WTC11 (cell line): ENCODE results near the gene CHAT. TPM values are rescaled to one million over a fixed set of nuclear protein-coding genes. Genes with fewer than 3 reads are reported as not detected.

Experiments used
- ATAC-seq: fragments of 200-7000 bp; cut with Tn5 transposase; 2 replicates; pipeline ENCODE4 v1.10.0; 2021; ENCODE audit warnings: mild to moderate bottlenecking, moderate library complexity
- CTCF ChIA-PET: fragments of 300-600 bp; sonication (Branson Sonifier 250); formaldehyde crosslinking; loops from one replicate; lab custom pipeline; 2021; ENCODE audit warnings: antibody characterized with exemption; lab: Charles Lee
- POLR2A ChIA-PET: fragments of 350-600 bp; sonication (Branson Sonifier 250); formaldehyde crosslinking; loops from one replicate; lab custom pipeline; 2021; ENCODE audit warnings: antibody characterized with exemption; lab: Charles Lee
- DNase-seq: peaks from one replicate; pipeline ENCODE4 v3.0.0; 2021; ENCODE audit warnings: low spot score
- H3K27ac Mint-ChIP-seq: 2 replicates; pipeline ENCODE4 v1.8.0; 2021; ENCODE audit warnings: mixed read lengths
- H3K27me3 Mint-ChIP-seq: 2 replicates; pipeline ENCODE4 v1.8.0; 2021; ENCODE audit warnings: low read depth, mild to moderate bottlenecking, moderate library complexity, mixed read lengths
- H3K36me3 Mint-ChIP-seq: 2 replicates; pipeline ENCODE4 v1.8.0; 2021; ENCODE audit warnings: mixed read lengths
- H3K4me1 Mint-ChIP-seq: 2 replicates; pipeline ENCODE4 v1.8.0; 2022; ENCODE audit warnings: mixed read lengths
- H3K4me3 Mint-ChIP-seq: 2 replicates; pipeline ENCODE4 v1.8.0; 2021; ENCODE audit warnings: mild to moderate bottlenecking, moderate library complexity, mixed read lengths
- H3K9me3 Mint-ChIP-seq: 2 replicates; pipeline ENCODE4 v1.8.0; 2021; ENCODE audit warnings: mixed read lengths
- CREB1 ChIP-seq: sonication (generic); formaldehyde crosslinking; IDR thresholded peaks from 2 replicates; pipeline ENCODE4 v1.8.0; 2023; ENCODE audit warnings: mild to moderate bottlenecking, missing genetic modification reagents
- ESRRA ChIP-seq: sonication (generic); formaldehyde crosslinking; IDR thresholded peaks from 2 replicates; pipeline ENCODE4 v1.8.1; 2022; ENCODE audit warnings: mild to moderate bottlenecking, missing genetic modification reagents, borderline replicate concordance
- FOXK1 ChIP-seq: sonication (generic); formaldehyde crosslinking; IDR thresholded peaks from 2 replicates; pipeline ENCODE4 v1.8.0; 2022; ENCODE audit warnings: mild to moderate bottlenecking, moderate library complexity, missing genetic modification reagents
- FOXP1 ChIP-seq: sonication (generic); formaldehyde crosslinking; IDR thresholded peaks from 2 replicates; pipeline ENCODE4 v1.8.0; 2022; ENCODE audit warnings: missing genetic modification reagents, mild to moderate bottlenecking, moderate library complexity, borderline replicate concordance
- KAT7 ChIP-seq: sonication (generic); formaldehyde crosslinking; IDR thresholded peaks from 2 replicates; pipeline ENCODE4 v1.8.1; 2023; ENCODE audit warnings: missing genetic modification reagents, mild to moderate bottlenecking, borderline replicate concordance
- NFE2L1 ChIP-seq: sonication (generic); formaldehyde crosslinking; IDR thresholded peaks from 2 replicates; pipeline ENCODE4 v1.8.1; 2023; ENCODE audit warnings: missing genetic modification reagents
- NR3C1 ChIP-seq: sonication (generic); formaldehyde crosslinking; conservative IDR thresholded peaks from 2 replicates; pipeline ENCODE4 v1.8.1; 2023; ENCODE audit warnings: low read depth, mild to moderate bottlenecking, missing genetic modification reagents
- PRRX2 ChIP-seq: fragments of 250-450 bp; sonication (Bioruptor Pico); IDR thresholded peaks from 2 replicates; pipeline ENCODE4 v1.8.0; 2021; ENCODE audit warnings: mild to moderate bottlenecking
- SP1 ChIP-seq: sonication (generic); formaldehyde crosslinking; conservative IDR thresholded peaks from 2 replicates; pipeline ENCODE4 v1.8.1; 2022; ENCODE audit warnings: missing genetic modification reagents
- TEAD1 ChIP-seq: sonication (generic); formaldehyde crosslinking; IDR thresholded peaks from 2 replicates; pipeline ENCODE4 v1.8.0; 2022; ENCODE audit warnings: mild to moderate bottlenecking, missing genetic modification reagents
- ZNF263 ChIP-seq: sonication (generic); formaldehyde crosslinking; IDR thresholded peaks from 2 replicates; pipeline ENCODE4 v1.8.1; 2022; ENCODE audit warnings: low read depth, mild to moderate bottlenecking, moderate library complexity, missing genetic modification reagents
- ZNF423 ChIP-seq: fragments of 250-450 bp; sonication (Bioruptor Pico); IDR thresholded peaks from 2 replicates; pipeline ENCODE4 v2.1.2; 2022; ENCODE audit warnings: mild to moderate bottlenecking, moderate library complexity
- ZNF671 ChIP-seq: fragments of 250-450 bp; sonication (Bioruptor Pico); IDR thresholded peaks from 2 replicates; pipeline ENCODE4 v1.8.0; 2021; ENCODE audit warnings: mild to moderate bottlenecking
- total RNA-seq: library from RNA; stranded (reverse); gene quantifications from 3 replicates; pipeline ENCODE4 v1.2.3, GENCODE V29; 2021
- TF ChIP-seq, protein P1 (sequence below): sonication (generic); formaldehyde crosslinking; conservative IDR thresholded peaks from 2 replicates; pipeline ENCODE4 v1.8.1; 2022; ENCODE audit warnings: mild to moderate bottlenecking, missing genetic modification reagents
- TF ChIP-seq, protein P2 (sequence below): fragments of 250-450 bp; sonication (Bioruptor Pico); IDR thresholded peaks from 2 replicates; pipeline ENCODE4 v1.9.0; 2021; ENCODE audit warnings: mild to moderate bottlenecking
- TF ChIP-seq, protein P3 (sequence below): sonication (generic); formaldehyde crosslinking; IDR thresholded peaks from 2 replicates; pipeline ENCODE4 v1.8.0; 2022; ENCODE audit warnings: mild to moderate bottlenecking, missing genetic modification reagents
- TF ChIP-seq, protein P4 (sequence below): sonication (generic); formaldehyde crosslinking; IDR thresholded peaks from 2 replicates; pipeline ENCODE4 v1.8.1; 2022; ENCODE audit warnings: low read depth, missing genetic modification reagents, borderline replicate concordance
- TF ChIP-seq, protein P5 (sequence below): sonication (generic); formaldehyde crosslinking; IDR thresholded peaks from 2 replicates; pipeline ENCODE4 v1.8.1; 2023; ENCODE audit warnings: mild to moderate bottlenecking, missing genetic modification reagents, moderate library complexity
- TF ChIP-seq, protein P6 (sequence below): sonication (generic); formaldehyde crosslinking; IDR thresholded peaks from 2 replicates; pipeline ENCODE4 v1.8.0; 2022; ENCODE audit warnings: mild to moderate bottlenecking, missing genetic modification reagents
- TF ChIP-seq, protein P7 (sequence below): sonication (generic); formaldehyde crosslinking; IDR thresholded peaks from 2 replicates; pipeline ENCODE4 v1.8.0; 2023; ENCODE audit warnings: mild to moderate bottlenecking, missing genetic modification reagents
- TF ChIP-seq, protein P8 (sequence below): sonication (generic); formaldehyde crosslinking; IDR thresholded peaks from 2 replicates; pipeline ENCODE4 v1.8.1; 2022; ENCODE audit warnings: mild to moderate bottlenecking, missing genetic modification reagents, moderate library complexity, borderline replicate concordance
- TF ChIP-seq, protein P9 (sequence below): sonication (generic); formaldehyde crosslinking; IDR thresholded peaks from 2 replicates; pipeline ENCODE4 v1.8.1; 2022; ENCODE audit warnings: mild to moderate bottlenecking, moderate library complexity, missing genetic modification reagents

The CHAT gene
- total RNA-seq, 1 experiment from 2014 or later: not detected

DNA sequence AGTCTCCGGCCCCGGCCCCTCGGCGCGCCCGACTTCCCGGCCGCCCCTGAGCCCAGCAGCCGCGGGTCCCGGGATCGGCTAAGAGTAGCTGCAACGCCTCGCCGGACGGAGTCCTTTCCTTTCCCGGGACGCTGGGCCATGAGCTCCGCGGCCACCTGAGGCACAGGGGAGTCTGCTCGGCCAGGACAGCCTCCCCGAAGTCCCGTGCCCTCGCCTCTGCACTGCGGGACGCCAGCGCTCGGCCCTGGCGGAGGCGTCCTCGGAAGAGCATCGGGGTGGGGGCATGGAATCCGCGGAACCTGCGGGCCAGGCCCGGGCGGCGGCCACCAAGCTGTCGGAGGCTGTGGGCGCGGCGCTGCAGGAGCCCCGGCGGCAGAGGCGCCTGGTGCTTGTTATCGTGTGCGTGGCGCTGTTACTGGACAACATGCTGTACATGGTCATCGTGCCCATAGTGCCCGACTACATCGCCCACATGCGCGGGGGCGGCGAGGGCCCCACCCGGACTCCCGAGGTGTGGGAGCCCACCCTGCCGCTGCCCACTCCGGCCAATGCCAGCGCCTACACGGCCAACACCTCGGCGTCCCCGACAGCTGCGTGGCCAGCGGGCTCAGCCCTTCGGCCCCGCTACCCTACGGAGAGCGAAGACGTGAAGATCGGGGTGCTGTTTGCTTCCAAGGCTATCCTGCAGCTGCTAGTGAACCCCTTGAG, 3.2 kb upstream of the CHAT start:
- Mint-ChIP-seq H3K4me1 (peaks cover 46% of the 10 kb centered on the region), H3K27me3 (peaks cover 98% of the 10 kb centered on the region), H3K27ac (no peak overlapping the region), H3K4me3 (peak overlapping the region; percentile 52), H3K9me3 (no peaks in the 10 kb centered on the region), H3K36me3 (peaks cover 6% of the 10 kb centered on the region; the same call in 1 of the 2 replicates)
- ChIA-PET CTCF (interaction anchor here (1.1 to 3.3 kb wide), 7 partner anchors 9 to 615 kb away, joined by 3 to 14 read pairs (median 5); no protein-coding TSS in a partner anchor), POLR2A (interaction anchor here (0.6 kb wide), 1 partner anchor 152 kb away, joined by 3 read pairs; no protein-coding TSS in a partner anchor)
- TF ChIP-seq FOXP1 (CRISPR knock-in tag) (no peak), KAT7 (peak; percentile 35; the same call in 1 of the 2 replicates), NFE2L1 (0 out of 2 replicates have a peak, but pooled peaks have one; percentile 11), ESRRA (CRISPR knock-in tag) (peak; percentile 57; the same call in 1 of the 2 replicates)
- TF ChIP-seq, protein P1, sequence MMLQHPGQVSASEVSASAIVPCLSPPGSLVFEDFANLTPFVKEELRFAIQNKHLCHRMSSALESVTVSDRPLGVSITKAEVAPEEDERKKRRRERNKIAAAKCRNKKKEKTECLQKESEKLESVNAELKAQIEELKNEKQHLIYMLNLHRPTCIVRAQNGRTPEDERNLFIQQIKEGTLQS (CRISPR knock-in tag): no peak
- DNase-seq: peak; percentile 38
- ATAC-seq: no peak

DNA sequence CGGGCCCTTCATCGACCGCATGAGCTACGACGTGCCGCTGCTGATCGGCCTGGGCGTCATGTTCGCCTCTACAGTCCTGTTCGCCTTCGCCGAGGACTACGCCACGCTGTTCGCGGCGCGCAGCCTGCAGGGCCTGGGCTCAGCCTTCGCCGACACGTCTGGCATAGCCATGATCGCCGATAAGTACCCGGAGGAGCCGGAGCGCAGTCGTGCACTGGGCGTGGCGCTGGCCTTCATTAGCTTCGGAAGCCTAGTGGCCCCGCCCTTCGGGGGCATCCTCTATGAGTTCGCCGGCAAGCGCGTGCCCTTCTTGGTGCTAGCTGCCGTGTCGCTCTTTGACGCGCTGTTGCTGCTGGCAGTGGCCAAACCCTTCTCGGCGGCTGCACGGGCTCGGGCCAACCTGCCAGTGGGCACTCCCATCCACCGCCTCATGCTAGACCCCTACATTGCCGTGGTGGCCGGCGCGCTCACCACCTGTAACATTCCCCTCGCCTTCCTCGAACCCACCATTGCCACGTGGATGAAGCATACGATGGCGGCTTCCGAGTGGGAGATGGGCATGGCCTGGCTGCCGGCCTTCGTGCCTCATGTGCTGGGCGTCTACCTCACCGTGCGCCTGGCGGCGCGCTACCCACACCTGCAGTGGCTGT, 2.5 kb upstream of the CHAT start:
- POLR2A ChIA-PET: no interaction called here
- ATAC-seq: peak; percentile 2
- DNase-seq: peak; percentile 74
- TF ChIP-seq, protein P2, sequence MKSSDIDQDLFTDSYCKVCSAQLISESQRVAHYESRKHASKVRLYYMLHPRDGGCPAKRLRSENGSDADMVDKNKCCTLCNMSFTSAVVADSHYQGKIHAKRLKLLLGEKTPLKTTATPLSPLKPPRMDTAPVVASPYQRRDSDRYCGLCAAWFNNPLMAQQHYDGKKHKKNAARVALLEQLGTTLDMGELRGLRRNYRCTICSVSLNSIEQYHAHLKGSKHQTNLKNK (CRISPR knock-in tag): no peak
- TF ChIP-seq TEAD1 (CRISPR knock-in tag) (peak; percentile 22; the same call in 1 of the 2 replicates), FOXK1 (CRISPR knock-in tag) (0 out of 2 replicates have a peak, but pooled peaks have one; percentile 5), FOXP1 (CRISPR knock-in tag) (peak; percentile 68), ZNF423 (CRISPR knock-in tag) (no peak), NR3C1 (0 out of 2 replicates have a peak, but pooled peaks have one; percentile 13), ZNF671 (CRISPR knock-in tag) (no peak), CREB1 (0 out of 2 replicates have a peak, but pooled peaks have one; percentile 58), PRRX2 (CRISPR knock-in tag) (no peak), ZNF263 (CRISPR knock-in tag) (no peak), SP1 (CRISPR knock-in tag) (0 out of 2 replicates have a peak, but pooled peaks have one; percentile 34)
- TF ChIP-seq, protein P3, sequence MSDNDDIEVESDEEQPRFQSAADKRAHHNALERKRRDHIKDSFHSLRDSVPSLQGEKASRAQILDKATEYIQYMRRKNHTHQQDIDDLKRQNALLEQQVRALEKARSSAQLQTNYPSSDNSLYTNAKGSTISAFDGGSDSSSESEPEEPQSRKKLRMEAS: peak; percentile 92
- TF ChIP-seq, protein P4, sequence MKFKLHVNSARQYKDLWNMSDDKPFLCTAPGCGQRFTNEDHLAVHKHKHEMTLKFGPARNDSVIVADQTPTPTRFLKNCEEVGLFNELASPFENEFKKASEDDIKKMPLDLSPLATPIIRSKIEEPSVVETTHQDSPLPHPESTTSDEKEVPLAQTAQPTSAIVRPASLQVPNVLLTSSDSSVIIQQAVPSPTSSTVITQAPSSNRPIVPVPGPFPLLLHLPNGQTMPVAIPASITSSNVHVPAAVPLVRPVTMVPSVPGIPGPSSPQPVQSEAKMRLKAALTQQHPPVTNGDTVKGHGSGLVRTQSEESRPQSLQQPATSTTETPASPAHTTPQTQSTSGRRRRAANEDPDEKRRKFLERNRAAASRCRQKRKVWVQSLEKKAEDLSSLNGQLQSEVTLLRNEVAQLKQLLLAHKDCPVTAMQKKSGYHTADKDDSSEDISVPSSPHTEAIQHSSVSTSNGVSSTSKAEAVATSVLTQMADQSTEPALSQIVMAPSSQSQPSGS (CRISPR knock-in tag): no peak
- TF ChIP-seq, protein P5, sequence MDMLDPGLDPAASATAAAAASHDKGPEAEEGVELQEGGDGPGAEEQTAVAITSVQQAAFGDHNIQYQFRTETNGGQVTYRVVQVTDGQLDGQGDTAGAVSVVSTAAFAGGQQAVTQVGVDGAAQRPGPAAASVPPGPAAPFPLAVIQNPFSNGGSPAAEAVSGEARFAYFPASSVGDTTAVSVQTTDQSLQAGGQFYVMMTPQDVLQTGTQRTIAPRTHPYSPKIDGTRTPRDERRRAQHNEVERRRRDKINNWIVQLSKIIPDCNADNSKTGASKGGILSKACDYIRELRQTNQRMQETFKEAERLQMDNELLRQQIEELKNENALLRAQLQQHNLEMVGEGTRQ: no peak
- TF ChIP-seq, protein P6, sequence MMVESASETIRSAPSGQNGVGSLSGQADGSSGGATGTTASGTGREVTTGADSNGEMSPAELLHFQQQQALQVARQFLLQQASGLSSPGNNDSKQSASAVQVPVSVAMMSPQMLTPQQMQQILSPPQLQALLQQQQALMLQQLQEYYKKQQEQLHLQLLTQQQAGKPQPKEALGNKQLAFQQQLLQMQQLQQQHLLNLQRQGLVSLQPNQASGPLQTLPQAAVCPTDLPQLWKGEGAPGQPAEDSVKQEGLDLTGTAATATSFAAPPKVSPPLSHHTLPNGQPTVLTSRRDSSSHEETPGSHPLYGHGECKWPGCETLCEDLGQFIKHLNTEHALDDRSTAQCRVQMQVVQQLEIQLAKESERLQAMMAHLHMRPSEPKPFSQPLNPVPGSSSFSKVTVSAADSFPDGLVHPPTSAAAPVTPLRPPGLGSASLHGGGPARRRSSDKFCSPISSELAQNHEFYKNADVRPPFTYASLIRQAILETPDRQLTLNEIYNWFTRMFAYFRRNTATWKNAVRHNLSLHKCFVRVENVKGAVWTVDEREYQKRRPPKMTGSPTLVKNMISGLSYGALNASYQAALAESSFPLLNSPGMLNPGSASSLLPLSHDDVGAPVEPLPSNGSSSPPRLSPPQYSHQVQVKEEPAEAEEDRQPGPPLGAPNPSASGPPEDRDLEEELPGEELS (CRISPR knock-in tag): peak; percentile 24
- TF ChIP-seq, protein P7, sequence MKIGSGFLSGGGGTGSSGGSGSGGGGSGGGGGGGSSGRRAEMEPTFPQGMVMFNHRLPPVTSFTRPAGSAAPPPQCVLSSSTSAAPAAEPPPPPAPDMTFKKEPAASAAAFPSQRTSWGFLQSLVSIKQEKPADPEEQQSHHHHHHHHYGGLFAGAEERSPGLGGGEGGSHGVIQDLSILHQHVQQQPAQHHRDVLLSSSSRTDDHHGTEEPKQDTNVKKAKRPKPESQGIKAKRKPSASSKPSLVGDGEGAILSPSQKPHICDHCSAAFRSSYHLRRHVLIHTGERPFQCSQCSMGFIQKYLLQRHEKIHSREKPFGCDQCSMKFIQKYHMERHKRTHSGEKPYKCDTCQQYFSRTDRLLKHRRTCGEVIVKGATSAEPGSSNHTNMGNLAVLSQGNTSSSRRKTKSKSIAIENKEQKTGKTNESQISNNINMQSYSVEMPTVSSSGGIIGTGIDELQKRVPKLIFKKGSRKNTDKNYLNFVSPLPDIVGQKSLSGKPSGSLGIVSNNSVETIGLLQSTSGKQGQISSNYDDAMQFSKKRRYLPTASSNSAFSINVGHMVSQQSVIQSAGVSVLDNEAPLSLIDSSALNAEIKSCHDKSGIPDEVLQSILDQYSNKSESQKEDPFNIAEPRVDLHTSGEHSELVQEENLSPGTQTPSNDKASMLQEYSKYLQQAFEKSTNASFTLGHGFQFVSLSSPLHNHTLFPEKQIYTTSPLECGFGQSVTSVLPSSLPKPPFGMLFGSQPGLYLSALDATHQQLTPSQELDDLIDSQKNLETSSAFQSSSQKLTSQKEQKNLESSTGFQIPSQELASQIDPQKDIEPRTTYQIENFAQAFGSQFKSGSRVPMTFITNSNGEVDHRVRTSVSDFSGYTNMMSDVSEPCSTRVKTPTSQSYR (CRISPR knock-in tag): no peak; the same call in 1 of the 2 replicates
- TF ChIP-seq, protein P8, sequence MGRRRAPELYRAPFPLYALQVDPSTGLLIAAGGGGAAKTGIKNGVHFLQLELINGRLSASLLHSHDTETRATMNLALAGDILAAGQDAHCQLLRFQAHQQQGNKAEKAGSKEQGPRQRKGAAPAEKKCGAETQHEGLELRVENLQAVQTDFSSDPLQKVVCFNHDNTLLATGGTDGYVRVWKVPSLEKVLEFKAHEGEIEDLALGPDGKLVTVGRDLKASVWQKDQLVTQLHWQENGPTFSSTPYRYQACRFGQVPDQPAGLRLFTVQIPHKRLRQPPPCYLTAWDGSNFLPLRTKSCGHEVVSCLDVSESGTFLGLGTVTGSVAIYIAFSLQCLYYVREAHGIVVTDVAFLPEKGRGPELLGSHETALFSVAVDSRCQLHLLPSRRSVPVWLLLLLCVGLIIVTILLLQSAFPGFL: no peak
- TF ChIP-seq, protein P9, sequence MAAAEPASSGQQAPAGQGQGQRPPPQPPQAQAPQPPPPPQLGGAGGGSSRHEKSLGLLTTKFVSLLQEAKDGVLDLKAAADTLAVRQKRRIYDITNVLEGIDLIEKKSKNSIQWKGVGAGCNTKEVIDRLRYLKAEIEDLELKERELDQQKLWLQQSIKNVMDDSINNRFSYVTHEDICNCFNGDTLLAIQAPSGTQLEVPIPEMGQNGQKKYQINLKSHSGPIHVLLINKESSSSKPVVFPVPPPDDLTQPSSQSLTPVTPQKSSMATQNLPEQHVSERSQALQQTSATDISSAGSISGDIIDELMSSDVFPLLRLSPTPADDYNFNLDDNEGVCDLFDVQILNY (CRISPR knock-in tag): no peak

More for the DNA sequence above, 2.5 kb upstream of the CHAT start:
- Mint-ChIP-seq H3K9me3 (no peaks in the 10 kb centered on the region), H3K4me1 (peaks cover 46% of the 10 kb centered on the region), H3K36me3 (peaks cover 6% of the 10 kb centered on the region; the same call in 1 of the 2 replicates), H3K27me3 (peaks cover 98% of the 10 kb centered on the region), H3K27ac (no peak overlapping the region), H3K4me3 (peak overlapping the region; percentile 52)
- CTCF ChIA-PET: interaction anchor here (1.1 to 3.3 kb wide), 5 partner anchors 18 to 204 kb away, joined by 3 to 14 read pairs (median 6); no protein-coding TSS in a partner anchor
